Occipital lobe (tissue), 2 donors: ENCODE results near the gene PDZRN3. TPM values are rescaled to one million over a fixed set of nuclear protein-coding genes. Genes with fewer than 3 reads are reported as not detected.

Experiments
- DNase-seq: peaks from one replicate; lab custom pipeline; 2025; lab: John Stamatoyannopoulos, UW
- total RNA-seq: library from RNA; depleted of rRNA; stranded (reverse); fragments of >200 nt; gene quantifications from one replicate; pipeline ENCODE4 v1.2.3, GENCODE V29; 2014

PDZRN3 gene
- total RNA-seq, 1 donor from 2014 or later: 59.3 TPM

DNA sequence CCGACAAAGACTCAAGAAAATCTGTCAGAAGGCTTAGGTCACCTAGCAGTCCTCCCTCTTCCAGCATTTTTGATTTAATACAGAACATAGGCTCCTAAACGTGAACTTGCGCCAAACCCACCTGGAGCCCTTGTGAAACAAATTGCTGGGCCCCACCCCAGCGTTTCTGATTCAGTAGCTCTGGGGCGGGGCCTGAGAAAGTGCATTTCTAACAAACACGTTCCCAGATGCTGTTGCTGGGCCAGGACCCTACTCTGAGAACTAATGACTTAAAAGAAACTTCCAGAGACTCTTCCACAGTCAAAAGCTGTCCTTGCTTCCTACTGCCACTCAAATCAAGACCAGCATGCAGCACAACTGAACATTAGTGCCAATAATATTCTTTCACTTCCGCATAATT is 198.1 kb downstream of the PDZRN3 start:
- DNase-seq: no peak

DNA sequence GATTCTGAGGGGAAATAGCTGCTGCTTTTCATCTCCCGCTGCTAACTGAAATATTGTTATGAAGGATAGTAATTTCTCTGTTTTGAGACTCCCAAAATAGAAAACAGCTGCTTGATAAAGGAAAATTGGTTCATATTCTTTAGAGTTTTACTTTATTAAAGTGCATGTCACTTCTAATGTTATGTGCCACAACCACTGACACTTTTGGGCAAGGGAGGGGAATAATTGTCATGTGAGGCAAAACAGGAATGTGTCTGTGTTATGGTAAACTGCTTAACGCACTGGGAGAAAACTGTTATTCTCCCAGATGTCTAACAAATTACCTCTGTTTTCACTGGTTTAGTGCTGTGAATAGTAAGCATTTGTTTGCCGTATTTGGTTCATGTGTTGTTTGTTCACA is 201.6 kb downstream of the PDZRN3 start:
- no peak for DNase-seq

DNA sequence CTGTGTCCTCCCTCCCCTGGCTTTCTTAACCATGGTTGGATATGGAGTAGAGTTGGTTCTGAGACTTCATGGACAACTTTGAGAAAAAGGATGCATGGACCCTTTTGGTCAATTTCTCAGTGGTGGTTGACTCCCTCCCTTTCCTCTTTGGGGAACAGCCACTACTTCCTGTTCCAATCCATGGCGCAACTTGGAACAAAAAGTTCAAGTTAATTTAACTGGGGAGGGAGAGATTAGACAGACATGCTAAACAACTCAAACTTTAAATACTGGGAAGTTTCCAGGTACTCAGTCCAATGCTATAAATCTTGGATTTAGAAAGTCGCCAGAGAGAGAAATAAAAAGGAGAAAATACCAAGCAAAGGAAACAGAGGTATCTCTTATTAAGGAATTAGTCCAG is 202.2 kb downstream of the PDZRN3 start:
- DNase-seq: no peak

DNA sequence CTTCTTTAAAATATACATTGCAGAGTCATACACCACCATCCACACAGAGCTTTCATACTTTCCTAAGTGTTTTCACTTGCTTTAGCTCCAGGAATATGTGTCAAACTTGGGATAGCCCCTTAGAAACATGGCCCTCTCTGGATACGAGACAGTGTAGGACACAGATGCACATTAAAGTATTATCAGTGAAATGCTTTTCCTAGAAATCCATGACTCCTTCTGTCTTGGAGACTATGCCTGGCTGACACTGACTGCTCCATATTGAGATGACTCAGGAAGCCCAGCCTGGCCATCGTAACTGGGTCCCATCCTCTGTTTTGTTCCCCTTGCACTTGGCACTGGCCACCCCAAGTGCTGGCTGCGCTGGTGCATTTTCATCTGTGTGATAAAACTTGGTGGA is 204.8 kb downstream of the PDZRN3 start:
- no peak for DNase-seq

DNA sequence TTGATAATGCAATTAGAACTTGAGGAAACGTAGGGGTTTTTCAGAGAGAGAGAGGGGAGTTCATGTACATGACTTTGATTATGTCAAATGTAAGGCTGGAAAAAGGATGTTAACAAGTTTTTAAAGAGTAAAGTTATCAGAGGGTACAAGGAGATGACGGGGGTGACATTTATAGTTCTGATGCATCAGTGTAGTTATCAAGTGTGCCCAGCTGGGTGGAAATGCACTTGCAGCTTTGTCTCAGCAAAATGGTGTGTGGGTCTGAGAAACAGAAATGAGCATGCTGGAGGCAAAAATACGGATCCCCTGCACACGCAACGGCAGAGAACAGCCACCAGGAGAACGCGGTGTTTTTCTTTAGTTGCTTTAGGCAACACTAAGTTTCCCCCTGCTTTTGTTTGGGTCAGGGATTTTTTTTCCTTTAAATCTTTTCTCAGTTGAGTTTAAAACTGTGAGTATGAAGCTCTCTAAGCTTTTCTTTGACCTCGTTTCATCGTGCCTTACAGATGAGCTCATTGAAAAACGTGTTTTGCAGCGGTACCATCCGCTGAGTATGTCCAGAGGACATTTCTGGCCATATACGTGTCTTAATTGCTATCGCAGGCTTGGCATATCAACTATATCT is 205.4 kb downstream of the PDZRN3 start:
- DNase-seq: no peak

DNA sequence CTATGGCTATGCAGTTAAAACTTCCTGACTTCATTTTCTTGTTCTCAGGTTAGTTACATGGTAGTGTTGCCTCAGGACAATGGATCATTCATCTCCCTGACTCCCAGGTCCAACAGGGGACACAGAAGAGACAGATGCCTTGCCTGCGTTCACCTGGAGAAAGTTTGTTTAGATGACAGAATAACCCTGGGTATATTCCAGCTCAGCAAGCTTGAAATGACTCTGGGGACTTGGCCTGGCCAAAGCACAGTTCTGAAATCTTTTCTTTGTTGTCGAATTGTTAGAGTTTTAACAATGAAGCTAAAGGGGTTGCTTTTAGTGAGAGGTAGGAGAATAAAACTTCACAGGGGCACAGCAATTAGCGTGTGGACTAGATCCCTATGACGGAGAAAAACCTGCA is 206.1 kb downstream of the PDZRN3 start:
- no peak for DNase-seq

DNA sequence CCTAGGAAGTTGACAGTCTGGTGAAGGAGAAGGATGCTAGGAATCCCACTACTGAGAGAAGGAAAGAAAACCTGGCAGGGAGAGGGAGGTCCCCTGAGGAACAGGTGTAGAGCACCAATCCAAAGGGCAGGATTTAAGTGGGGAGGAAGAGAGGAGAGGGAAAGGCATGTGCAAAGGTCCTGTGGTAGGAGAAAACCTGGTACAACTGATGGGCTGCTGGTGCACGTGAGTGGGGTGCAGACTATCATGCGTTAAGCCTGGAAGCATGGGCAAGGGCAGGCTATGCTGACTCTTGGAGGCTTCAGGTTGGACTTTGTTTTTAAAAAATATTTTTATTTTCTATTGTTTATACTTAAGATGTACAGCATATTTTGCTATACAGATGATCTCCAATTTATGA is 209.6 kb downstream of the PDZRN3 start:
- DNase-seq: no peak

DNA sequence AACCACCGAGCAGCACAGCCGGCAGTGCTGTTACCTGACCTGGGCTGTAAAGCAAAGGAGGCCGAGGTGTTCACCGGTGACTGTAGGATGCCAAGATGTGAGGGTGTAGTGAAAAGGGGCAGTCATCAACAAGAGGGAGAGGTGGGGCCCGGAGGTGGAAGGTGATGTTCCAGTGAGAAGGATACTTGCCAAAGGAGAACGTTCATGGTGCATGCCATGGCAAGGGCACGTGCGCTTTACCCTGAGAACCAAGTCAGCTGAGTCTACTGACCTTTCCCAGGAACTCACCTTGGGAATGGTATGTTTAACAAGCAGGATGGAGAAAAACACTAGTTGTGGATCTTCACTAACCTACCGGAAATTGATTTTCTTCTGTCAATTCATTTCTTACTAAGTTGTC is 211.1 kb downstream of the PDZRN3 start:
- no peak for DNase-seq

DNA sequence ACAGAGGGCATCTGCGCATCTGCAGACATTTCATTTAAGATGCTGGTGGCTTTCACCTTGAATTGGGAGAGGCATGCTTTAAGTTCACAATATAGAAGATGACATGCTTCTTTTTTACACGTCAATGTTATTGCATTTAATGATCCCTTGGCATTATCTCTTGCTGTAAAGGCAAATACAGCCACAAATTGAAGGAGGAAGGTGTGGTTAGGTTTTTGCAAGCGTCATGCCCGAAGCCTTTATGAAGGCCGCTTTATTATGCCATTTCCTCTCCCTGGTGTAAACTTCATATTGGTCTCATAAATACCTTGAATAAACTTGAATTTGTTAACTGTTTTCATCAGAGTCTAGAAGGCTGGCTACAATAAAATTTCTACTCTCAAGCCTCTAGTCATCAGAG is 212.7 kb downstream of the PDZRN3 start:
- no peak for DNase-seq

DNA sequence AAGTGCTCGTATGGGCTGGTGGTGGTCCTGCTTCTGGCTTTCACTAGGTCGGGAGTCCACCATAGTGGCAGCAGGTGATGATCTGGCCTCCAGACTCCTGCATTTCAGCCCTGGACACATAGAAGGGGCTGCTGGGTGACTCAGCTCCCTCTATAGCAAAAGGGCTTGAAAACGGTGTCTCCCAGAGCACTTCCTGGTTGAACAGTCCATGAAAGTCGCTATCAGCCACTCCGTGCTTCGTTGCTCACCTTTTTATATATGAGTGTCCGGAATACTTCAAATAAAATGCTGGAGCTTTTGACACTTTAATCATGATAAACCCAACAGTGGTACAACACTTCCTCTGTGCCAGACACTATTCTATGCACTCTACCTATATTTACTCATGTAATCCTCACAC is 213.2 kb downstream of the PDZRN3 start:
- no peak for DNase-seq

DNA sequence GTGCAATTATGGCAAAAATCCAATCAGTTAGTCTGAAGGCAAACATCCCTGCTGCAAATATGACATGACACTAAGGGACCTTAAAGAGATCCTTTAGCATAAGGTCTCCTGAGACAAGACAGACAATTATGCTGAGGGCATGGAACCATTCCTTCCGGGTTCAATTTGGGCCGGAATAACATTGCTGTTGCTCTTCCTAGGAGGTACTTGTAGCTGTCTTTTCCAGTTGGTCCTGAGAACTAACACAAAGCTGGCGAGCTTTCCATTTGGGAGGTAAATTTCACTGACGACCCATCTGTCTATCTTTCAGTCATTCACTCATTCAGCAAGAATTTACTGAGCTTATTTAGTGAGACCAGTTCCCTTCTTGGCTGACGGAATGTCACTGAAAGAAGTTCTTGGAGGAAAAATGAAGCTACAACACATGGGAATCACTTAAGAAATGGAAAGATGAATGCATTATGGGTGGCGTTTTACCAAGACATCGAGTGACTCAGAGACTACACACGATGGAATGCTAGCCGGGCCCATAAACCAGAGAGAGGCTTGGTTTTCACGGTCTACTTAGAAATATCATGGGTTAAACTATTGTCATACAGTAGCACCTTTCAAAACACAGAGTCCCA is 215.5 kb downstream of the PDZRN3 start:
- no peak for DNase-seq

DNA sequence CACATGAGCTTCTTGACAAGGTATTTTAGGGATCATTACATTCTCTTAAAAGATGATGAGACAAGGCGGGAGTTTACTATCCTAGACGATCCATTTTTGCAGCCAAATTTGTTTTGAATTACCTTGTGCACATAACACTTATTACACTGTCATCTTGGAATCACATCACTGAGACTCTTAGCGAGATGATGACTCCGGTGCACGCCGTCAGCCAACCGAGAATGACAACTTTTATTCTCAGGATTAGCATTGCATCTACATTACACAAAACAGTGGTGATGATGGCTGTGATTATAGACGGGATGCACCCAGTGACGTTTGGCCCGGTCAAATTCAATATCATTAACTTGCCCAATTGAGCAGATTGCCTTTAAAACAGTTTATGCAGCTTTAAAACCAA is 216.1 kb downstream of the PDZRN3 start:
- no peak for DNase-seq

DNA sequence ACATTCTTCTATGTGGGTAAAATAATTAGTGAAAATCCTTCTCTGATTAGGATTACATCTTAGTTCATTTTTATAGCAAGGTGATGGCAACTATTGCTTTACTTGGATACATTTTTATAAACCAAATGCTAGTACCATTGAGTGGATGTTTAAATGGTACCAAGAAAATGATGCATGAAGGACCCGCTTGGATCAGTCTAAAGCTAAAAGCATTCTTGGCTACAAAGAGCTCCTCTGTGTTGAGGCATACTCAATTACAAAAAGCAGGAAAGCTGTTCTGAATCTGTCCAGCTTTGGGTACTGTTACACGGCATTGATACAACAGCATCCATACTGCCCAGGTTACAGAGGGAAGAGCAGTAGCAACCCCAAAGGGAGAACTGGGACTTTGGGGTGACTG is 217.2 kb downstream of the PDZRN3 start:
- DNase-seq: no peak

DNA sequence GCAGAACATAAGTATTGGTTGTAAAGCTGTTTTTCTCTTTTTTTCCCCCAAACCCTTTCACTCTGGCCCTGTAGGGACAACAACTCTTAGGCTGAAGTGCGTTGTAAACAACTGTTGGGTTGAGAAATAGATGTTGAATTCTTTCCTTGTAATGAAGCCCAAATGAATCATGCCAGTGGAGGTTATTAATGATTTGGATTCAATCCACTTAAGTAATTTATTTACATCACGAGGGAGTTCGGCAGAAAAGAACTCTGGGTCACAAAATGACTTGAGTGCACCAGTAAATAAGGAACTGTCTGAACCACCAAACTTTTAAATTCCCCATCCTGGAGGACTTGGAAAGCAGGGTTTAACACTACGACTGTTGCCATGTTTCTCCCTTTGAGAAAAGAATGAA is 218.9 kb downstream of the PDZRN3 start:
- DNase-seq: no peak

DNA sequence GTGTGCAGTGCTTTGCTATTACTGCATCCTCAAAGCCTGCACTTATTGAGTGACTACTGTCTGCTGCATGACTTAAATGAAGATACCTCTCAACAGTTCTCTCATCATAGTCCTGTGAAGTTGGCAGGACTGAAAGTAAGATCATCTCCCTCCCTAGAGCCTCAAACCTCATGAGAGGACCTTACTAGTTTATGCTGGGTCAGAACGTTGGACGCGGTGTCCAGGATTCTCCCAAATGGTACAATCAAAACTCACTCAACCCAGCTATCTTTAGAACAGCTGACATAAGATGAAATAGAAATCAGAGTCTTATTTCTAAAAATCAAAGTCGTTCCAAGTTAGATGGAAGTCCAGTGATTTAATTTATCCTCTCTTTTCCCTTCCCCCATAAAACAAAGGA is 219.7 kb downstream of the PDZRN3 start:
- no peak for DNase-seq

DNA sequence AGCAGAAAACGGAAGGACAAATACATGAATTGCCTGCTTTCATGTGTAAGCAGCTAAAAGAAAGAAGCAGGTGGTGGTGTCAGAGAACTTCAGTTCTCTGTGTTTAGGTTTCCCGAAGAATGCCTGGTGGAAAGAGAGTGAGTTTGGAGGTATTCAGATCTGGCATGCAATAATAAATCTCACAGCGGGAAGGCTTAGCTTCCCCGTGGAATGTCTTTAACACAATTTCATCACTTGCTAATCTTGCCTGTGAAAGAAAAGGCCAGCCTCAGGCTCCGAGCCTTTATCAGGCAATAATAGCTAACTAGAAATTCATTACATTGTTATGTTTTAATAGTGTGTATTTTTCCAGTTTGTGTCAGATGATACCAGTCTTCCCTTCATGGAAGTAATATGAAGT is 220.3 kb downstream of the PDZRN3 start:
- DNase-seq: no peak

DNA sequence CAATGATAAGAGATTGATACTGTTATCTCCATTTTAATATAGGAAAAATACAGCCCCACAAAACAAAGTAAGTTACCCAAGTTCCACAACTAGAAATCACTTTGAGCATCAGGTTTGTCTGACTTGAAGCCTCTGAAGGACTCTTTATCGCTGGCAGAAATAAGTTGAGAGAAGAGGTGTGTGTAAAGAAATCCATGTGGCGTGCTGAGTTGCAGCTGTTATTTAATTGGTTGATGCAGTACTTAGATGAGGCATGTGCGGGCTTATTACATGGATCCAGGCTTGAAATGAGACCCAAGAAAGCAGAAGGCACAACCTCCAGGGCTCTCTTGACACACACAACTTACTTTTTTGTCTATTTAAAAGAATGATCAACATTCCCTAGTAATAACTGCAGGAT is 221.3 kb downstream of the PDZRN3 start:
- DNase-seq: no peak

DNA sequence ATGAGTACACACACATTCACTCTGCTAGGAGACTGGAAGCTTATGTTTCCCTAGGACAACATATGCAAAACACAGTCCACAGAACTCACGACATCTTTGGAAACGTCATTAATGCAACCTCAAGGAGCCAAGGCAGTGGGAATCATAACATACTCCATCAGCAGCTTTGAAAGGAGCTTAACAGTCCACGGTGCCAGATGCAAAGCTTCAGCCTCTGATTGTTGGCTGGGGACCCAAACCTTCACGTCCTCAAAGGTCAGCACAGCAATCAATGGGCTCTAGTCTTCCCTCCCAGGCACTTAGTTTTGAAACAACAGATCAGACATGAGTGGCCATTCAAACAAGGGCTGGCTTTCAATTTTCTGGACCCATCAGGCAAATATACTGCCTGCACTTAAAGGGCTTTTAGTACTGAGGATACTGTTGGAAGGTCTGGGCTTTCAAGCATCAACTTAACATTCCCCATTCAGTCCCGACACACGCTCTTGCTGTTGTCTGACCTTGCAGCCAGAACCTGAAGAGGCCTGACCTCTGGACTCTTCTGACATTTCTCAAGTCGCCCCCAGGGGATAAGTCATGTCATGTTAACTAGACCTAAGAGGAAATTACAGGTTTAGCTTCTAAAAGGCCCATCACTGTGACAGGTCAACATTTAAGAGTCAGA is 223.0 kb downstream of the PDZRN3 start:
- DNase-seq: no peak

DNA sequence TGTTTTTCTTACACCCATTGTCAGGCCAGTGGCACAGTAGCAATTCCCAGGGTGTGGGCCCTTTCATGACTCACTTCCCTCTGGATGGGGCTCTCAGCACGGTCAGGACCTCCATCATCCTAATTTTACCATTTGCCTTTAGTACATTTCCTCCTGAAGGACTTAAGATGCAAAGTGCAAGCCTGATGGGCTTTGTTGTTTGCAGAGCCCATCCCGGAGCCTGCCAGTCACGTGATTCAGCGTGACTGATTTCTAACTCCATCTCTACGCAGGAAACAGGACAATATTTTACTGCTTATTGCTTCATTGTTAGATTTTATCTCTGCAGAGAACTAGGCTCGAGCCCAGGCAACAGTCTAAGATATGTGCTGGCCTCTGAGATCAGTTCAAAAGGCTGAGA is 223.7 kb downstream of the PDZRN3 start:
- DNase-seq: no peak

DNA sequence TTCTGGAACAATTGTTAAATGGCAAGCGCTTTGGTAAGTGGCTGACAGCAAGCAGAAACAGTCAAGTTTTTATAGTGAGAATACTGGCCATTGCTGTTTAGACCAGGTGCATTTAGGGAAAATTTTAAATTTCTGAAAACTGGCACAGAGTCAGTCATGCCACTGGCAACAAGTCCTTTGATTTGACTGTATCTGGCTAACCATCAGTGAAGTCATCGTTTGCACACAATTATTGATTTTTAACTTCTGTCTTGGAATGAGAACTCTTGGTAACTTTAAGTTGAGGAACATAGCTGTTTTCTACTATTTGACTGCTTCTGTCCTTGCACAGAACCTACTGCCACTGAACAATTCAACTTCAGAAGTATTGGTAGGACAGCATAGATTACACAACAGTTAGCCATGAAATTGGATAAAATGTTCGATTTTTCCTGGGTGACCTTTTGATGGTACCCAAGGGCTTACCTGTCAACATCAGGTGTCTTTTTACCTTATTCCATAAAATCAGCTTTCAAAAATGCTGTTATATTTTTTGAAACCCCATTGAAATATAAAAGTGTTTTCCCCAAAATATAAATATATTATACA is 225.0 kb downstream of the PDZRN3 start:
- no peak for DNase-seq

DNA sequence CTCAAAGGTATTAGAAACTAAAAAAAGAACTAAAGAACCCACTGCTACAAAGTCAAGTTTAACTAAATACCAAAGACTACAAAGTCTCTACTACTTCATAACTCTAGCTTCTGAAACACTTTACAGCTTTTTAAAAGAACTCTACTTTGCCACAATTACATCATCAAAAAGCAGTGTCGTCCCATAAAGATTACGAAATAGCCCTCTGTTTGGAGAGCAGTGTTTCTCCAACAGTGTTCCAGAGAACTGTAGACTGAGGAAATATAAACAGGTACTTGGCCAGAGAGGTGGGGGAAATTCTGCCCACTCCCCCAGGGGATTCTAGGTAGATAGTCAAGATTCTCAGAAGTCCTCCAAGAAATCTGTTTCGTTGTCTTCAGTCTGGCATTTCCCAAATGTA is 225.6 kb downstream of the PDZRN3 start:
- DNase-seq: no peak

DNA sequence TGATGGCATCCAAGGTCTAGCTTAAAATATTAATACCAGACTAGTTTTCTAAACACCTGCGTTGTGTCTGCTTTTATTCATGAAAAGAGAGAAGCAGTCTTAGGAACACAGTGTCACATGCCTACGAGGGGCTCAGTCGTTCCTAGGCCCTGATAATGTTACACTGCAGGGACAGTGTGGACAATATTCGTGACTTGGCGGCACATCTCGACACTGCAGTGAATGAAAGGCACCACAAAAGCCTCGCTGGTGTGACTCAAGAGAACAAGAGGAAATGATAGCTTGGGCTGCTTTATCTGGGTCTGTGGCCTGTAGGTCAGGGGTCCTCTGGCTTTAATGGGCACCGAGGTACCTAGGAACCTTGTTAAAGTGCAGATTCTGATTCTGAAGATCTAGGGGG is 226.7 kb downstream of the PDZRN3 start:
- no peak for DNase-seq

DNA sequence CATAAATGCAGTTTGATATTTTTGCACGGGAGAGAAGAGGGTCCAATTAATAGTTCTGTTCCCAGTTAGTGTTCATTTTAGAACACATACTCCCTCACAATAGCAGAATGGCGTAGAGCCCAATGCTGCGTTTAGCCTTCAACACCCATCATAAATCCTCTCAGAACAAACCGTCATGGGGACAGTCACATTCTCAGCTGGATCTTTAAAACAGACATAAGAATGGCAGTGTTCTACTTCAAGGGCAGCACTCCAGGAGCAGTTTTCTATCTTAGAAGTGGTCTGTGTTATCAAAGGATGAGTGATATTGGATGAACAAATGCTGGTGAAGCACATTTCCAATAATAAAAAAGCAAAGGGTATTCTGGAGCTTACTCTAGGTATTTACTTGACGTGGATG is 230.5 kb downstream of the PDZRN3 start:
- DNase-seq: no peak
